K562 (cell line): ENCODE data around the gene PNLIPRP2. TPM values are rescaled to one million over a fixed set of nuclear protein-coding genes. Genes with fewer than 3 reads are reported as not detected.

Experiments
- ATAC-seq: fragments of 200-7000 bp; cut with Tn5 transposase; 3 replicates; pipeline ENCODE4 v1.9.1; 2020; ENCODE audit warnings: moderate library complexity
- BruUV-seq: library from RNA; stranded (reverse); fragments of 400-500 nt; replicated peaks from 2 replicates; lab custom pipeline; 2021; lab: Mats Ljungman, UMichigan
- CTCF ChIA-PET: fragments of 300-600 bp; formaldehyde crosslinking; extraction: SDS; loops from one replicate; lab custom pipeline; 2021; ENCODE audit warnings: low intra/inter-chr PET ratio; lab: Yijun Ruan, JAX
- POLR2A ChIA-PET: fragments of 300-600, 350-650 bp; sonication (Branson Sonifier 250); formaldehyde crosslinking; extraction: SDS; loops from one replicate; lab custom pipeline; 2021; ENCODE audit warnings: antibody characterized with exemption, inconsistent platforms; lab: Yijun Ruan, JAX
- DNase-seq, 4 experiments: peaks; one replicate each; pipeline versions ENCODE4 v3.0.0 to v3.0.0-alpha.2; 2011 to 2018; ENCODE audit warnings: low spot score in 3 of 4, mixed read lengths in 3 of 4; ENCODE audit errors: extremely low read depth in 1 of 4
- FAIRE-seq: peaks from 2 replicates; lab custom pipeline; 2011; peaks lifted over from hg19 to GRCh38; lab: Jason Lieb, UNC
- H2AFZ ChIP-seq: 2 replicates; pipeline ENCODE4 v1.6.0; 2011; ENCODE audit warnings: low read depth, low read length, control low read depth, inconsistent platforms
- H3K27ac ChIP-seq: fragments of 200-600 bp; 3 replicates; pipeline ENCODE4 v1.8.0; 2011; ENCODE audit warnings: low read depth, mild to moderate bottlenecking, control low read depth, inconsistent platforms, low read length, moderate library complexity, mixed read lengths; ENCODE audit errors: extremely low read depth
- H3K27me3 ChIP-seq, 2 experiments: fragments of 300-600 bp in 1 of 2; 2 replicates in 1 of 2; 3 replicates in 1 of 2; pipeline versions ENCODE4 v1.6.0 to v1.8.0; 2011; ENCODE audit warnings: inconsistent platforms in 2 of 2, low read length in 2 of 2, mild to moderate bottlenecking in 1 of 2, mixed read lengths in 1 of 2, moderate library complexity in 1 of 2; ENCODE audit not compliant: control insufficient read depth in 2 of 2, insufficient read depth in 2 of 2
- H3K36me3 ChIP-seq: fragments of 300-600 bp; 3 replicates; pipeline ENCODE4 v1.8.0; 2011; ENCODE audit warnings: mild to moderate bottlenecking, low read length, inconsistent platforms; ENCODE audit not compliant: control insufficient read depth, insufficient read depth
- H3K4me1 ChIP-seq, 2 experiments: fragments of 200-600 bp in 1 of 2; replicated peaks in 1 of 2; 2 replicates in 1 of 2; 3 replicates in 1 of 2; pipeline versions ENCODE4 v1.5.1 to v1.8.0; 2011; ENCODE audit warnings: inconsistent platforms in 2 of 2, low read length in 2 of 2, mild to moderate bottlenecking in 1 of 2, mixed read lengths in 1 of 2, moderate library complexity in 1 of 2; ENCODE audit not compliant: control insufficient read depth in 2 of 2, insufficient read depth in 2 of 2
- H3K4me2 ChIP-seq: 2 replicates; pipeline ENCODE4 v1.6.1; 2011; ENCODE audit warnings: low read length, control low read depth, inconsistent platforms, mixed read lengths; ENCODE audit not compliant: insufficient read depth
- H3K4me3 ChIP-seq: fragments of 200-600 bp; sonication (generic), shearing (Covaris generic); 2 replicates; pipeline ENCODE4 v1.5.1; 2016; ENCODE audit warnings: control low read depth, inconsistent platforms
- H3K79me2 ChIP-seq: fragments of 200-600 bp; 3 replicates; pipeline ENCODE4 v1.8.0; 2011; ENCODE audit warnings: low read length, inconsistent platforms; ENCODE audit not compliant: control insufficient read depth, insufficient read depth
- H3K9ac ChIP-seq, 2 experiments: 2 replicates each; pipeline versions ENCODE4 v1.6.0 to v1.6.1; 2011; ENCODE audit warnings: low read depth in 2 of 2, low read length in 2 of 2, control low read depth in 1 of 2, inconsistent platforms in 1 of 2, mild to moderate bottlenecking in 1 of 2, mixed read lengths in 1 of 2; ENCODE audit not compliant: insufficient read depth in 1 of 2
- H3K9me1 ChIP-seq: one replicate; pipeline ENCODE4 v1.6.0; 2011; ENCODE audit warnings: inconsistent platforms, mild to moderate bottlenecking, low read length, moderate library complexity; ENCODE audit not compliant: control insufficient read depth, insufficient read depth
- H3K9me3 ChIP-seq: replicated peaks from 2 replicates; pipeline ENCODE4 v1.5.1; 2011; ENCODE audit warnings: low read depth, low read length, inconsistent platforms; ENCODE audit not compliant: control insufficient read depth, insufficient read depth
- H4K20me1 ChIP-seq: replicated peaks from 2 replicates; pipeline ENCODE4 v1.6.1; 2011; ENCODE audit warnings: low read length, inconsistent platforms, mixed read lengths; ENCODE audit not compliant: control insufficient read depth, insufficient read depth
- ARID2 ChIP-seq: fragments of 450-650 bp; IDR thresholded peaks from 2 replicates; pipeline ENCODE4 v1.6.1; 2017; ENCODE audit warnings: antibody characterized with exemption, mild to moderate bottlenecking
- BRD4 ChIP-seq: fragments of 200-600 bp; sonication (generic); IDR thresholded peaks from 2 replicates; pipeline ENCODE4 v1.6.1; 2017; ENCODE audit warnings: inconsistent platforms
- CHCHD3 ChIP-seq: fragments of 250-450 bp; sonication (Bioruptor Pico); IDR thresholded peaks from 2 replicates; pipeline ENCODE4 v2.1.2; 2022; ENCODE audit warnings: mild to moderate bottlenecking
- POLR3G ChIP-seq: IDR thresholded peaks from 2 replicates; pipeline ENCODE4 v1.6.1; 2011; ENCODE audit not compliant: insufficient read length, insufficient replicate concordance; ENCODE audit errors: extremely low read depth
- PRPF4 ChIP-seq: fragments of 200-400 bp; formaldehyde crosslinking; IDR thresholded peaks from one replicate; pipeline ENCODE4 v1.6.1; 2017; ENCODE audit warnings: low read length, low read depth, mild to moderate bottlenecking; ENCODE audit not compliant: insufficient read depth, poor library complexity, severe bottlenecking
- SMARCC2 ChIP-seq: fragments of 450-650 bp; IDR thresholded peaks from 2 replicates; pipeline ENCODE4 v1.6.1; 2017; ENCODE audit warnings: antibody characterized with exemption, moderate library complexity, mild to moderate bottlenecking, low read depth
- TEAD4 ChIP-seq, 2 experiments: sonication (generic) in 1 of 2; formaldehyde crosslinking in 1 of 2; IDR thresholded peaks; 2 replicates each; pipeline versions ENCODE4 v1.6.1 to v1.8.0; 2012 to 2022; ENCODE audit warnings: borderline replicate concordance in 1 of 2, inconsistent platforms in 1 of 2, low read length in 1 of 2, mild to moderate bottlenecking in 1 of 2, missing genetic modification reagents in 1 of 2
- WGBS: fragments of 100-300 bp; shearing (Covaris generic); methylation state at CpG from one replicate; pipeline ENCODE4 v1.1.6; 2016; ENCODE audit warnings: low coverage, mixed read lengths; ENCODE audit not compliant: insufficient coverage; ENCODE audit errors: missing lambda C conversion rate; 5-methylcytosine and 5-hydroxymethylcytosine counted together
- in situ Hi-C: fragments of 300-500 bp; cut with MboI; formaldehyde crosslinking; loops from 4 replicates; pipeline ENCODE4 v1.15.0; 2018; ENCODE audit warnings: inconsistent platforms, mixed read lengths
- intact Hi-C: fragments of 100-400 bp; cut with micrococcal nuclease; formaldehyde crosslinking; loops from 2 replicates; pipeline ENCODE4 v1.14.2; 2022
- polyA plus RNA-seq, 8 experiments: library from polyadenylated mRNA; depleted of rRNA in 4 of 8; stranded (reverse) in 5 of 8; unstranded in 3 of 8; fragments of >200 nt; fragmentation: Nextera tagmentation in 2 of 8; fragmentation: Illumina TruSeq in 1 of 8; extraction: Ambion mirVana in 2 of 8; extraction: Trizol in 1 of 8; gene quantifications; 2 replicates each; pipeline versions ENCODE4 v1.2.1 to v1.2.3, GENCODE V29; 2011 to 2014; ENCODE audit warnings: inconsistent platforms in 1 of 8, missing spikeins in 1 of 8
- total RNA-seq, 7 experiments: library from RNA; depleted of rRNA in 6 of 7; stranded (reverse); fragments of >200 nt in 6 of 7; fragmentation: Illumina TruSeq in 2 of 7; extraction: Trizol in 2 of 7; gene quantifications; 2 replicates each; pipeline versions ENCODE4 v1.2.1 to v1.2.3, GENCODE V29; 2011 to 2021; ENCODE audit warnings: low replicate concordance in 1 of 7
- TF ChIP-seq, protein P1 (sequence below): sonication (generic); formaldehyde crosslinking; IDR thresholded peaks from 2 replicates; pipeline ENCODE4 v1.8.0; 2023; ENCODE audit warnings: mild to moderate bottlenecking, missing genetic modification reagents

Gene PNLIPRP2
- total and polyA plus RNA-seq, 9 of the 15 experiments (the other 6 are each of a cell fraction or from before 2014, with no cell fraction given) = 0.38 TPM; not detected in 8

DNA sequence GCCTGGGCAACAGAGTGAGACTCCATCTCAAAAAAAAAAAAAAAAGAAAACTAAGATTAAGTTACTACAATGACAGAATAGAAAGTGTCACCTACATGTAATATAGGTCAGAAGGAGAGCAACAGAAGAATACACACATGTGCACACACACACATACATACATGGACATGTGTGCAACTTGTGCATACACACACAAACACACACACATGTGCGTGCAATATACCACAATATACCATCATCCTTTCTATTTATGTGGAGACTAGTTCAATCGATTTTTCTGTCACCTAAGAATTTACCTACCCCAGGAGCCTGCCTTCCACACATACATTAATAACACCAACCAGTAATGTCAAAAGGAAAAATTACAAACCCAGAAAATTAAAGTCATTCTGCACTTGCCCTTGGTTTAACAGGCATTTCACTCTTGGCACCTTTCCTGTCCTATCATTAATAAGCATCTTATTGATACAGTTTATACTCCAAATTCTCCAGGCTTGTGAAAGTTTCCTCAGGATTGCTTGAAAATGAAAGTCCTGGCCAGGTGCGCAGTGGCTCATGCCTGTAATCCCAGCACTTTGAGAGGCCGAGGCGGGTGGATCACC lies 27.5 kb upstream of the PNLIPRP2 start (continued):
- TF ChIP-seq CHCHD3 = no peak
- TF ChIP-seq, protein P1, sequence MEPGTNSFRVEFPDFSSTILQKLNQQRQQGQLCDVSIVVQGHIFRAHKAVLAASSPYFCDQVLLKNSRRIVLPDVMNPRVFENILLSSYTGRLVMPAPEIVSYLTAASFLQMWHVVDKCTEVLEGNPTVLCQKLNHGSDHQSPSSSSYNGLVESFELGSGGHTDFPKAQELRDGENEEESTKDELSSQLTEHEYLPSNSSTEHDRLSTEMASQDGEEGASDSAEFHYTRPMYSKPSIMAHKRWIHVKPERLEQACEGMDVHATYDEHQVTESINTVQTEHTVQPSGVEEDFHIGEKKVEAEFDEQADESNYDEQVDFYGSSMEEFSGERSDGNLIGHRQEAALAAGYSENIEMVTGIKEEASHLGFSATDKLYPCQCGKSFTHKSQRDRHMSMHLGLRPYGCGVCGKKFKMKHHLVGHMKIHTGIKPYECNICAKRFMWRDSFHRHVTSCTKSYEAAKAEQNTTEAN (CRISPR knock-in tag) = no peak
- TF ChIP-seq, all 486 proteins: peak for 0

DNA sequence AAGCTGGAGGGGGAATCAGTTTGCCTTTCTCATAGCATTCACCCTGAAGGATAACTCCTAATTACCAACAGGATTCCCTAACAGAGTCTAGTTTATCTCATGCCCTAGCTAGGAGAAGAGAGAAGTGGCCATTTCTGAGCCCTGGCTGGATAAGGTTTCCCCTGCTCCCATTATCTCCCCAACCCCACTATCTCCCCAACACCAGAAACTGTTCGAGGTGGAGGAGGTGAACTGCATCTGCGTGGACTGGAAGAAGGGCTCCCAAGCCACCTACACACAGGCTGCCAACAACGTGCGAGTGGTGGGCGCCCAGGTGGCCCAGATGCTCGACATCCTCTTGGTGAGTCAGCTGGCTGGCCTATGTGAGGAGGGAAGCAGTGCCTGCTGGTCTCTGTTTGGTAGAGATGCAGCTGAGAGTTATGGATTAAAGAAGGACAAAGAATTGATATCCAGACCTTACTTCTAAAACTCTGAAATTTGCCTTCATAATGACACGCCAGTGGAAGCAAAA lies 26.2 kb upstream of the PNLIPRP2 start:
- Histone ChIP-seq H3K27ac (no peak overlapping the region), H3K9me3 (no peaks in the 10 kb centered on the region), H4K20me1 (no peaks in the 10 kb centered on the region), H2AFZ (no peak overlapping the region), H3K4me3 (no peak overlapping the region), H3K36me3 (no peaks in the 10 kb centered on the region), H3K4me2 (no peak overlapping the region), H3K9ac (no peak overlapping the region), H3K4me1 (no peaks in the 10 kb centered on the region), H3K27me3 (no peaks in the 10 kb centered on the region), H3K79me2 (no peaks in the 10 kb centered on the region), H3K9me1 (no peaks in the 10 kb centered on the region)
- in situ Hi-C loops = no loop called here
- no TSS peak for BruUV-seq
- ChIA-PET POLR2A (no interaction called here), CTCF (no interaction called here)
- TF ChIP-seq PRPF4 (no peak), POLR3G (no peak), TEAD4 (IDR thresholded peaks at IDR 0.05; ENCODE audit: low read length) (no peak), TEAD4 (CRISPR knock-in tag; IDR thresholded peaks at IDR 0.05; ENCODE audit: borderline replicate concordance) (no peak), SMARCC2 (no peak), ARID2 (no peak), BRD4 (no peak)
- no peak for DNase-seq
- intact Hi-C loops = no loop called here
- no peak for ATAC-seq
- no peak for FAIRE-seq
- 3% methylated on average over 5 of the region's 7 CpGs for WGBS
